ENCODE data around the gene ITSN1.

ITSN1 gene

GRCh38 chr21:33884376-33885171 is 242.3 kb downstream of the ITSN1 start:
- no peak for TF ChIP-seq ZNF70 (CRISPR knock-in tag; IDR thresholded peaks at IDR 0.05)
- TF ChIP-seq ESRRG (CRISPR knock-in tag; IDR thresholded peaks at IDR 0.05), result no peak
- TF ChIP-seq PATZ1 (CRISPR knock-in tag; IDR thresholded peaks at IDR 0.05; ENCODE audit: borderline replicate concordance), result no peak
- TF ChIP-seq ZFP30 (CRISPR knock-in tag; IDR thresholded peaks at IDR 0.05), result no peak
- no peak for TF ChIP-seq POU6F1 (CRISPR knock-in tag; IDR thresholded peaks at IDR 0.05; ENCODE audit: borderline replicate concordance, low read depth)
- no peak for TF ChIP-seq TOX (CRISPR knock-in tag; IDR thresholded peaks at IDR 0.05; ENCODE audit: borderline replicate concordance)
- TF ChIP-seq ZFP3 (CRISPR knock-in tag; IDR thresholded peaks at IDR 0.05), result no peak
- no peak for TF ChIP-seq TCF4 (CRISPR knock-in tag; IDR thresholded peaks at IDR 0.05; ENCODE audit: borderline replicate concordance)
- no peak for TF ChIP-seq SNAI2 (CRISPR knock-in tag; IDR thresholded peaks at IDR 0.05)
- TF ChIP-seq ZNF8 (CRISPR knock-in tag; IDR thresholded peaks at IDR 0.05), result no peak
- TF ChIP-seq TSHZ2 (CRISPR knock-in tag; IDR thresholded peaks at IDR 0.05), result no peak
- ATAC-seq, result no peak

- TF ChIP-seq OSR1 (CRISPR knock-in tag; IDR thresholded peaks at IDR 0.05) (no peak), ZNF565 (CRISPR knock-in tag; conservative IDR thresholded peaks at IDR 0.05; ENCODE audit: low read depth) (no peak), PPARA (CRISPR knock-in tag; IDR thresholded peaks at IDR 0.05; ENCODE audit: borderline replicate concordance) (no peak), TCF4 (CRISPR knock-in tag; IDR thresholded peaks at IDR 0.05; ENCODE audit: borderline replicate concordance) (no peak), ZC3H10 (CRISPR knock-in tag; IDR thresholded peaks at IDR 0.05) (no peak), GLIS3 (CRISPR knock-in tag; IDR thresholded peaks at IDR 0.05) (no peak), PATZ1 (CRISPR knock-in tag; IDR thresholded peaks at IDR 0.05; ENCODE audit: borderline replicate concordance) (no peak), ZFP3 (CRISPR knock-in tag; IDR thresholded peaks at IDR 0.05) (no peak)
- ATAC-seq, result no peak
Observed at GRCh38 chr21:33885172-33885514, 242.8 kb downstream of the ITSN1 start.

GRCh38 chr21:33886321-33886720 is 244.0 kb downstream of the ITSN1 start:
- no peak for ATAC-seq
- TF ChIP-seq TCF4 (CRISPR knock-in tag; IDR thresholded peaks at IDR 0.05; ENCODE audit: borderline replicate concordance), result no peak
- TF ChIP-seq PPARA (CRISPR knock-in tag; IDR thresholded peaks at IDR 0.05; ENCODE audit: borderline replicate concordance), result no peak
- no peak for TF ChIP-seq TSHZ2 (CRISPR knock-in tag; IDR thresholded peaks at IDR 0.05)
- TF ChIP-seq ESRRG (CRISPR knock-in tag; IDR thresholded peaks at IDR 0.05), result no peak
- no peak for TF ChIP-seq ZFP3 (CRISPR knock-in tag; IDR thresholded peaks at IDR 0.05)
- TF ChIP-seq ARNTL (CRISPR knock-in tag; IDR thresholded peaks at IDR 0.05; ENCODE audit: borderline replicate concordance, low read depth), result no peak
- no peak for TF ChIP-seq ISL1 (CRISPR knock-in tag; IDR thresholded peaks at IDR 0.05)
- no peak for TF ChIP-seq PATZ1 (CRISPR knock-in tag; IDR thresholded peaks at IDR 0.05; ENCODE audit: borderline replicate concordance)
- no peak for TF ChIP-seq SNAI2 (CRISPR knock-in tag; IDR thresholded peaks at IDR 0.05)
- no peak for TF ChIP-seq CREB5 (CRISPR knock-in tag; IDR thresholded peaks at IDR 0.05; ENCODE audit: low read depth)
- no peak for TF ChIP-seq TOX (CRISPR knock-in tag; IDR thresholded peaks at IDR 0.05; ENCODE audit: borderline replicate concordance)
- TF ChIP-seq RARB (CRISPR knock-in tag; IDR thresholded peaks at IDR 0.05), result no peak
